Thyroid gland (tissue), 4 donors: ENCODE data around the gene TNP1. TPM values are rescaled to one million over a fixed set of nuclear protein-coding genes. Genes with fewer than 3 reads are reported as not detected.

Experiments
- DNase-seq, 2 donors: peaks; one replicate each; pipeline ENCODE4 v3.0.0-alpha.2; 2019
- H3K27ac ChIP-seq, 3 donors: fragments of 200-600 bp; sonication (generic); 1 replicate in 2 of 3; 2 replicates in 1 of 3; pipeline ENCODE4 v1.5.1; 2016 to 2019; ENCODE audit warnings: mild to moderate bottlenecking in 1 of 3, moderate library complexity in 1 of 3
- H3K27me3 ChIP-seq: fragments of 200-600 bp; sonication (generic); one replicate; pipeline ENCODE4 v1.5.1; 2019
- H3K36me3 ChIP-seq, 2 donors: fragments of 200-600 bp; sonication (generic); one replicate each; pipeline ENCODE4 v1.5.1; 2016 to 2019
- H3K4me1 ChIP-seq, 2 donors: fragments of 200-600 bp; sonication (generic); one replicate each; pipeline ENCODE4 v1.5.1; 2017 to 2019
- H3K4me3 ChIP-seq, 3 donors: fragments of 200-600 bp; sonication (generic); replicated peaks in 1 of 3; 1 replicate in 2 of 3; 2 replicates in 1 of 3; pipeline ENCODE4 v1.5.1; 2016; ENCODE audit warnings: mild to moderate bottlenecking in 1 of 3
- H3K9me3 ChIP-seq: fragments of 200-600 bp; sonication (generic); one replicate; pipeline ENCODE4 v1.5.1; 2017
- CTCF ChIP-seq, 6 experiments: fragments of 200-600 bp in 3 of 6; fragments of 450-650 bp in 3 of 6; sonication (generic) in 3 of 6; IDR thresholded peaks; one replicate each; pipeline ENCODE4 v1.5.1; 2016 to 2019; ENCODE audit warnings: antibody characterized with exemption in 6 of 6, mild to moderate bottlenecking in 2 of 6, inconsistent platforms in 1 of 6, moderate library complexity in 1 of 6
- POLR2A ChIP-seq, 2 donors: fragments of 450-650 bp; IDR thresholded peaks; one replicate each; pipeline ENCODE4 v1.6.1; 2017; ENCODE audit warnings: antibody characterized with exemption in 2 of 2, mild to moderate bottlenecking in 2 of 2, moderate library complexity in 1 of 2
- WGBS, 2 donors: methylation state at CpG; one replicate each; pipeline ENCODE4 v1.1.5; 2017; 5-methylcytosine and 5-hydroxymethylcytosine counted together
- intact Hi-C: fragments of 100-400 bp; cut with DNase I; formaldehyde crosslinking; loops from one replicate; pipeline ENCODE4 v1.15.1; 2023
- total RNA-seq, 4 donors: library from RNA; depleted of rRNA; stranded (reverse); fragments of >200 nt; gene quantifications; one replicate each; pipeline ENCODE4 v1.2.3, GENCODE V29; 2016

Gene TNP1
- total RNA-seq, 4 donors from 2014 or later = 7.1 to 79.1 TPM; not detected in 2

DNA sequence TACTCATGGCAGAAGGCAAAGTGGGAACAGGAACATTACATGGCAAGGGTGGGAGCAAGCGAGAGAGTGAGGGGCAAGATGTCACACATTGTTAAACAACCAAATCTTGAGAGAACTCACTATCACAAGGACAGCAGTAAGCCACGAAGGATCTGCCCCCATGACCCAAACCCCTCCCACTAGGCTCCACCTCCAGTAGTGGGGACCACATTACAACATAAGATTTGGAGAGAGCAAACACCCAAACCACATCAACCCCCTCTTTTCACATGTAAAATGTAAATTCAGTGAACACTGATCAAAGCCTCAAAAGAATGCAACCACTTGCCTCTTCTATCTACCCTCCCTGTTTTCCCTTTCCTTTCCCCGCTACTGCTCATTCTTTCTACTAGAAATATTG lies 43.6 kb upstream of the TNP1 start:
- TF ChIP-seq POLR2A (IDR thresholded peaks at IDR 0.05) (no peak), CTCF (IDR thresholded peaks at IDR 0.05) (no peak)
- 93 to 97% methylated on average over 3 of the region's 3 CpGs for WGBS, 2 donors
- no peak overlapping the region for H3K27ac ChIP-seq

GRCh38 chr2:216901273-216901672 lies 41.4 kb upstream of the TNP1 start:
- Histone ChIP-seq H3K27ac (no peak overlapping the region), H3K4me3 (no peak overlapping the region), H3K27me3 (no peaks in the 10 kb centered on the region), H3K36me3 (no peaks in the 10 kb centered on the region), H3K9me3 (no peaks in the 10 kb centered on the region), H3K4me1 (no peaks in the 10 kb centered on the region)
- DNase-seq = no peak
- TF ChIP-seq CTCF (IDR thresholded peaks at IDR 0.05) = no peak
- TF ChIP-seq POLR2A (IDR thresholded peaks at IDR 0.05) = no peak
- intact Hi-C loops = no loop called here
- 73 to 86% methylated on average over 2 of the region's 2 CpGs for WGBS, 2 donors

More for the DNA sequence above, 43.6 kb upstream of the TNP1 start:
- no peak overlapping the region for H3K4me3 ChIP-seq
- DNase-seq = no peak
- intact Hi-C loops = no loop called here
- H3K9me3 ChIP-seq = no peaks in the 10 kb centered on the region
- H3K36me3 ChIP-seq = no peaks in the 10 kb centered on the region
- H3K27me3 ChIP-seq = no peaks in the 10 kb centered on the region
- H3K4me1 ChIP-seq = no peaks in the 10 kb centered on the region

DNA sequence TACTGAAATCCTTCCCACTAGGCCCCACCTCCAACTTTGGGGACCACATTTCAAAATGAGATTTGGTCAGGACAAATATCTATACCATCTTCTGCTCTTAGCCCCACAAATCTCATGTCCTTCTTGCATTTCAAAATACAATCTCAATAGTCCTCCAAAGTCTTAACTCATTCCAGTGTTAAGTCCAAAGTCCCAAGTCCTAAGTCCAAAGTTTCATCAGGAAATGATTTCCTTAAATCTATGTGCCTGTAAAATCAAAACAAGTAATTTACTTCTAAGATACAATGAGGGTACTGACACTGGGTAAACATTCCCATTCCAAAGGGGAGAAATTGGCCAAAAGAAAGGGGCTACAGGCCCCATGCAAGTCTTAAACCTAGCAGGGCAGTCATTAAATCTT lies 40.5 kb upstream of the TNP1 start:
- intact Hi-C loops = no loop called here
- Histone ChIP-seq H3K27ac (no peak overlapping the region), H3K36me3 (no peaks in the 10 kb centered on the region), H3K27me3 (no peaks in the 10 kb centered on the region), H3K4me1 (no peaks in the 10 kb centered on the region), H3K4me3 (no peak overlapping the region), H3K9me3 (no peaks in the 10 kb centered on the region)
- TF ChIP-seq CTCF (IDR thresholded peaks at IDR 0.05) (no peak), POLR2A (IDR thresholded peaks at IDR 0.05) (no peak)
- no peak for DNase-seq

DNA sequence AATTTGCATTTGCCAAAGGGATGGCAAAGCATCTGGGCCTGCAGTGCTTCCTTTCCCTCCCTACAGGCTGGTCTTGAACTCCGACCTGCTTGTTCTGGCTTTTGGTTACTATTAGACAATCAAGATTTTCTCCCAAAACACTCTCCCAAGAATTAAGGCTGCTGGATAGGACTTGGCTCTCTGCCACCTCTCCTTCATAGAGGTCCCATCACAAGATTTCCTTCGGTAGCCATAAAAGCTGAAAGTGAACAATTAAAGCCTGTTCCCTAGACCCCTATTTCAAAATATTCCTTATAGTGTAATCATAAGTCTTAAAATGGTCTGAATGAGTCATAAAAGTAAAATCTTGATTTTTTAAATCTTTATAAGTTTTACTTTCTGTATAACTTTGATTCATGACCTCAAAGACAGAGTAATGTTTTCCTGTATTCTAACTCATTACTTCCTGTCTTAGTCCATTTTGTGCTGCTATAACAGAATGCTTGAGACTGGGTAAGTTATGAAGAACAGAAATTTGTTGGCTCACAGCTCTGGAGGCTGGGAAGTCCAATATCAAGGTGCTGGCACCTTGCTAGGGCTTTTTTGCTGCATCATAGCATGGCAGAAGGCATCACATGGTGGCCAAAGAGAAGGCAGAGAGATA lies 37.8 kb upstream of the TNP1 start:
- TF ChIP-seq CTCF (IDR thresholded peaks at IDR 0.05) (no peak), POLR2A (IDR thresholded peaks at IDR 0.05) (no peak)
- Histone ChIP-seq H3K27me3 (no peaks in the 10 kb centered on the region), H3K36me3 (no peaks in the 10 kb centered on the region), H3K4me3 (no peak overlapping the region), H3K9me3 (no peaks in the 10 kb centered on the region), H3K4me1 (no peaks in the 10 kb centered on the region), H3K27ac (no peak overlapping the region)
- no peak for DNase-seq
- 92 to 93% methylated on average over 2 of the region's 2 CpGs for WGBS, 2 donors
- intact Hi-C loops = no loop called here

DNA sequence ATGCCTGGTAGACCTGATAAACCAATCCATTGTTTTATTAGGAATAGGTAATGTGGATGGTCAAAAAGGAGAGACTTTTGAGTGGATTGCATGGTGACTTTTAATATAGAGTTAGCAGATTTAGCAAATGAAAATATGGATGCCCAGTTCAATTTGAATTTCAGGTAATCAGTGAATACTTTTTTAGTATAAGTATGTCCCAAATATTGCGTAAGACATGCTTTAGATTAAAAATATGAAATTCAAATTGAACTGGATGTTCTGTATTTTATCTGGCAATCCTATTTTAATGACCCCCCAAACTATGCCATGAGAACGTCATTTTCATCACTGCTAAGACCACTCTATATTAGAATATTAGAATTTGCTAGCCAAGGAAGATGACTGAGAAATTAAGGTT lies 30.3 kb upstream of the TNP1 start:
- Histone ChIP-seq H3K36me3 (no peaks in the 10 kb centered on the region), H3K4me1 (no peaks in the 10 kb centered on the region), H3K4me3 (no peak overlapping the region), H3K9me3 (no peaks in the 10 kb centered on the region), H3K27me3 (no peaks in the 10 kb centered on the region), H3K27ac (no peak overlapping the region)
- WGBS, 2 donors = 96 to 97% methylated on average over 2 of the region's 2 CpGs
- intact Hi-C loops = no loop called here
- no peak for TF ChIP-seq CTCF (IDR thresholded peaks at IDR 0.05)
- TF ChIP-seq POLR2A (IDR thresholded peaks at IDR 0.05) = no peak
- DNase-seq = no peak
